Activated effector memory CD4-positive, alpha-beta T cell treated with anti-CD3 and anti-CD28 coated beads, Interleukin-2, amount 50 U/mL, for 16 hours (primary cell): ENCODE results near the gene BMPR1A.
"Not testable (repeated sequence)": the region's sequence is repeated elsewhere in the genome, so short reads cannot be mapped to it uniquely, and the experiment has no call there.

Source experiments
- DNase-seq: peaks from one replicate; pipeline ENCODE4 v3.0.0-alpha.2; 2020

BMPR1A gene

GRCh38 chr10:86971232-86971991 lies 215.0 kb downstream of the BMPR1A start:
- DNase-seq: peak; percentile 96

GRCh38 chr10:86972613-86973380 lies 216.4 kb downstream of the BMPR1A start:
- DNase-seq: no peak

GRCh38 chr10:86974484-86974883 lies 218.1 kb downstream of the BMPR1A start:
- no peak for DNase-seq

- no peak for DNase-seq
These were observed 220.1 kb downstream of the BMPR1A start for GRCh38 chr10:86976362-86977056.

- not testable (repeated sequence) for DNase-seq
These were observed 222.0 kb downstream of the BMPR1A start for GRCh38 chr10:86978457-86978856.

- no peak for DNase-seq
These were observed 222.9 kb downstream of the BMPR1A start for GRCh38 chr10:86979296-86979818.

GRCh38 chr10:86979977-86980448 lies 223.6 kb downstream of the BMPR1A start:
- no peak for DNase-seq

- not testable (repeated sequence) for DNase-seq
These were observed 224.6 kb downstream of the BMPR1A start for GRCh38 chr10:86981020-86981419.

- no peak for DNase-seq
These were observed 225.3 kb downstream of the BMPR1A start for GRCh38 chr10:86981716-86982115.
